Measurements from ENCODE around the gene BORCS6.
A peak's percentile ranks its signal among the peaks of the same experiment; 100 is the strongest.
"Not testable (repeated sequence)": the region's sequence is repeated elsewhere in the genome, so short reads cannot be mapped to it uniquely, and the experiment has no call there.

Gene BORCS6

DNA sequence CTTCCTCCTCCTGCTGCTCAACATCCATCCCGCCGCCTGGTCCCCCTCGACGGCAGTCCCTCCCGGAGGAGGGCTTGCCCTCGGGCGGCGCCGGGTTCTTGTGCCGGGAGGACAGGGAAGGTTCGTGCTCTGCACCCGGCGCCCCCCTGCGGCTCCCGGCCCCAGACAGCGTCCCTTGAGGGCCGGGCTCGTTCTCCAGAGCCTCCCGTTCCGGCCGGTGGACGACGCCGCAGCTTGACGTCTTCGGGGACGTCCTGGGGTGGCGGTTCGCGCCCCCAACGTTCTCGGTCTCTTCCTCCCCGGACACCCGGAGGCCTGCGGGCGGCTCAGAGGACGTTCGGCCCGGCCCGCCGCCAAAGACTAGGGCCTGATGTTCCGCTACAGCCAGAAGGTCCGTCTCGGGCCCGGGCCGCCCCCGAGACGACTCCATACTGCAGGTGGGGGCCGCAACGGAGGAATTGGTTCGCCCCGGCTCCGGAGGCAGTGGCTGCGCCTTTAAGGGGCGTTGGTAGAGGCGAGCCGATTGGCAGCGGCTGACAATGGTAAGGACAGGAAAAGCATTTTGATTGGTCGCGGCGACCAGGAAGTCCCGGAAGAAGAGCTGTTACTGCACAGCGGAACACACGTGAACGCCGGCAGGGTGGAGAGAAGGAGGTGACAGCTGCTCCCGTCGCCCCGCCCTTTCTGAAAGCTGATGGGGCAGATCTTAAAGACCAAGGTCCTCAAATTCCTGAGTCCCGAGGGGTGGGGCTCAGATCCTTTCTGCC, at the start of gene BORCS6:
Gene BORCS6, minus strand, starts transcription at position 470 of the 767 bp plus-strand sequence. Its CDS starts 40 bp downstream, at position 430.
- peak; percentile 99 for DNase-seq (ENCODE audit: low read depth, low spot score)

DNA sequence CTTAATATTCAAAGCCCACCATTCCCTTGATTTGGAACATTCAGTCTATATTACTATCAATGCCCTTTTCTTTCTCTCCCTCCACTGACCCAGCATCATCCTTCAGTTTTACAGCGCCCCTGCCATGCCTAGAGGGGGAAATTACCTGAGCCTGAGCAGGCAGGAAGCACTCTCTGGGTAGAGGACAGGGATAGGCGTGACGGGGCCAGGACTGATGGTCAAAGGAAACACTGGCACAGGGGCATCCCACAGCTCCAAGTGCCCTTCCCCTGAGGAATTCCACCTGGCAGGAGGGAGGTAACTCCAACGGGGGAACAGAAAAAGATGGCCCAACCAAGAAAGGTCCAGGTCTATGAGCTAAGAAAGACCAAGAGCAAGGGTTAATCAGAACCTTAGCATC, 47.9 kb upstream of the BORCS6 start:
- DNase-seq (ENCODE audit: low read depth, low spot score): no peak

DNA sequence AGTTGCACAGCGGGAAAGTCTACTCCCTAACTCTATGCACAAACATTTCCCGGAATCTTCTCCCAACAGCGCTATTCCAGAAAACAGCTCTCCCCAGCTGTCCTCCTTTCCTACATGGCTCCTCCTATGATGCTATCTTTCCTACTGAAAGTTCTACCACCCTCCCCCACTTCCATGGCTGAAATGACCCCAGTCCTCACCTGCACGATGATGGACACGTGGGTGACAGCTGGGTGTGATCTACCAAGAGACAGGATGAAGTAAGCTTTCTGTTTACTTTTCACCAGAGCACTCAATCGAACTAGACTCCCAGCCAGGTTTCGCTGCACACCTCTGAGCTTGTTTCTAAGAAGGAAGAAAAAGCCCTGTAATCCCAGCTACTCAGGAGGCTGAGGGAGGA, 47.2 kb upstream of the BORCS6 start:
- no peak for DNase-seq (ENCODE audit: low read depth, low spot score)

DNA sequence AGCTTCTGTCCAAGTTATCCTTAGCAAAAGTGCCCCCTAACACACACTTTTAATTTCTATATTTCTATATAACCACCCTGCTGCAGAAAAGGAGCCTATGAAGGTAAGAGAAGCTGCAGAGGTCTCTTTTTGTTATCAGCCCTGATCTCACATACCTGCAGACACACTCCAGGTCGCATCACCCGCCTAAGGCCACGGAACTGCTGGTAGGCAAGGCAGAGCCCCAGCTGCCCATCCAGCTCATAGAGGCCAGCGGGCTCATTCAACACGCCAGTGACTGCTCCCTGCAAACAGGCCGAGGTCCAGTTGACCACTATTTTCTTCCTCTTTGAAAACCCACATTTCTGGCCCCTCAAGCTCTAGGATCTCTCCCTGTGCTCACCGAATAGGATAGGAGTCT, 45.7 kb upstream of the BORCS6 start:
- DNase-seq (ENCODE audit: low read depth, low spot score): no peak

DNA sequence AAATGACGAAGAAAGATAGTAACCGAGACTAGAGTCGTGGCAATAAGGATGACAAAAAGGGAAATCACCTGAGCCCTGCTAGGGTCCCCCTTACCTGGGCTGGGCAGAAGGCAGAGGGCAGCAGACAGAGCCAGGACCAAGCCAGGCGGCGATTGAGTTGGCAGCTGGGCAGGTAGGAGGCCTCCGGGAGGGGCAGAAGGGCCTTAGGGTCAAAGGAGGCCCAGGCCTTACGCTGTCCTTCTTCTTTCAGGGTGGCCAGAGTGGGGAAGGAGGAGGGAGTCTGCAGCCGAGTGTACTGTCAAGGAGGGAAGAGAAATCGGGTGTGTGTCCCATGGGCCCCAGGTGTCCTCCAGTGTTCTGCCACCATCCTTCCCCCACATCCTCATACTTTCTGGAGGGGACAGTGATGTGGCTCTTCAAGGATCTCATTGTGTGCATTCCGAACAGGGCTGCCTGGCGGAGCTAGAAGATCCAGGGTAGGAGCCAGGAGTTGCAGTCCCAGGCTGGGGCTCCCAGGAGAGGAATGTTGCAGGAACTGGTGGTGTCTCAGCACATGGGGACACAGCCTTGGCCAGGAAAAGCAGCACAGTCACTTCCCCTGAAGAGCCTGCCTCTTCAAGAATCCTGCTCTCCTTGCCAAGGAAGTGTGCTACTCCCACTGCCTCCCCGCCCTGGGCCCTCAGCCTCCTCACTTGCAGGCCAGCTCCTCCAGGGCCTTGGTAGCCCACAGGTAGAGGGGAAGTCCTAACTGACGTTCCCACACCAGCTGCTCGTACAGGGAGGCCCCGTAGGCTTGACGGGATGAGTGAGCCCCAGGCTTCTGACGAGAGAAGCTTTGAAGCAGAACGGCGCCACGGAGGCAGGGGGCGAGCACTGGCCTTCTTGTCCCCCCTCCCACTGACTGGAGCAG, 44.6 kb upstream of the BORCS6 start:
- no peak for DNase-seq (ENCODE audit: low read depth, low spot score)

DNA sequence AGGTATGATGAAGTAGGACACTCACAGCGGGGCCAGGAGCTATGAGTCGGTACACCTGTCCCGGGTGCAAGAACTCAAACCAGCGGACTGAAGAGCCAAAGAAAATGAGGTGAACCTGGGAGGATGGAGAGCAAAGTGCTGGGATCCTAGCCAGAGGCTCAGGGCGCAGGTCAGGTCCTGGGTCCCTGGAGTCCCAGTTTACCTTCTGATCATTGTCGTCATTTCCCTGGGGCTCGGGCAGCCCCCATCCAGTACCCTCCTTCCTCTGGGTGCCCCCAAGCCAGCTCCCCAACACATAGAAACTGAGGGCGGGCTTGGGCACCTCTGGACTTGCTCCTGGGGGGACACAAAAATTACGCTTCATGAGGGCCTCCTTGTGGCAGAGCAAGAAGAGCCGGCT, 41.7 kb upstream of the BORCS6 start:
- DNase-seq (ENCODE audit: low read depth, low spot score): no peak

DNA sequence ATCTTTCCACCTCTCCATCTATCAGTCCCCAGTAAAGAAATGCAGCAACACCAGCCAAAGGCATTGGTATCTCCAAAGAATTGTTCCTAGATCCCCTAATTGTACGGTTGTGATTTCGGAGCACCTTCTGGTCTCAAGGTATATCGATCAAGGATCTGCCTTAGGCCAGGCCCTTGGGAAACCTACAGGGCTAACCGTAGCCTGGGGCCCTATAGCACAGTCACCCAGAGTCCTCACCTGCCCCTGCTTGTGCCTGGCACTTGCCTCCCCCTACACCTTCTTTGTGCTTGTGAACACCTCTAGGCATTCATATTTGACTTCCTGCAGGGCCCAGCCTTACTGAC, 37.2 kb upstream of the BORCS6 start:
- no peak for DNase-seq (ENCODE audit: low read depth, low spot score)

DNA sequence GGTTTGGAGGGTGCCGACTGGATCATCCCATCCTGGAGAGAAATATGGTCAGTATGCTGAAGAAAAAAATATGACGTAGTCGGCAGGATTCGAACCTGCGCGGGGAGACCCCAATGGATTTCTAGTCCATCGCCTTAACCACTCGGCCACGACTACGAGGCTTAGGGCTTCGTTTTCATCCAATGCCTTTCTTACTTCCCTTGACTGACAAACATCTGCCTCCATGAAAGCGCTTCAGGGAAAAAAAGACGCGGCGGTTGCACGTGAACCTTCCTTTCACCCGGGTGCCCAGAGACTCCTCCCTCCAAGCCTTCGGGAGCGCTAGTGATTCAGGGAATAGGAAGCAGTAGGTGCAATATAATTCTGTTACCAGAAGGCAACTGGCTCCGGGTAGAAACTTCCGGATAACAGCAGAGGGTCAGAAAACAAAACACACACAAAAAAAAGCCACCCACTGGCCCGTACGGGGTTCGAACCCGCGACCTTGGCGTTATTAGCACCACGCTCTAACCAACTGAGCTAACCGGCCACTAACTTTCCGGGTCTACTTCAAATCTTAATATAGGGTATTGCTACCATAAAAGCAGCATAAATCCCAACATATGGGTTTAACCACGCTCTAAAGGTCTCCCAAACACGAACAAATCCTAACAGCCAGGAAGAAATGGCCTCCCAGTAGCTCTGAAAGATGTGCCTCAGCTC, 36.7 kb upstream of the BORCS6 start:
- peak; percentile 91 for DNase-seq (ENCODE audit: low read depth, low spot score)

DNA sequence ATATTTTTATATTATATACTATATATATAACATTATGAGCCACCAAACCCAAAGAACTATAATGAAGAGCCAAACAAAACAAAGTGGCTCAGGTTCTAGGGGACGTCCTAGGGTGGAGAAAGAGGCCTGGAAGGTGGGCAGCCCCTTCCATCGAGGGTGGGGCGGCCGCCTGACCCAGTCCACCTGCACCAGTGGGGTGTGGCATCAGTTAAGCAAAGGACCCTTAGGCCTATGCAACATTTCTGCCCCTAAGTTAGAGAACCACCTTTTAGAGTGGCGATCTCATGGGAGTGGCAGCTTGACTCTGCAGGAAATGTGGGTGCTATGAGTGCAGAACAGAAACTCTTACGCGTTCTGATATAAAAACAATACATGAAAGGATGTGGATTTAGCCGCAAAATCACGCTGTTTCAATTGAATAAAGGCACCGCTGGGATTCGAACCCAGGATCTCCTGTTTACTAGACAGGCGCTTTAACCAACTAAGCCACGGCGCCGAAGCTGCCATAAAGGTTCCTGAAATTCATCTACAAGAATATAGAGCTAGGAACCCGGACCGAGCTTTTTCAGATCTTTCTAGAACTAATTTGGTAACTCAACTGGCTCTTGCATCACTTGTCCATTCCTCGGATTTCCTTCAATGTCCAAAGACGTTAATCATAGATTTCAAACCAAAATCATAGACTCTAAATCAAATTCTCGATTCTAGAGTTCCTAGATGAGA, 36.0 kb upstream of the BORCS6 start:
- DNase-seq (ENCODE audit: low read depth, low spot score): peak; percentile 73

DNA sequence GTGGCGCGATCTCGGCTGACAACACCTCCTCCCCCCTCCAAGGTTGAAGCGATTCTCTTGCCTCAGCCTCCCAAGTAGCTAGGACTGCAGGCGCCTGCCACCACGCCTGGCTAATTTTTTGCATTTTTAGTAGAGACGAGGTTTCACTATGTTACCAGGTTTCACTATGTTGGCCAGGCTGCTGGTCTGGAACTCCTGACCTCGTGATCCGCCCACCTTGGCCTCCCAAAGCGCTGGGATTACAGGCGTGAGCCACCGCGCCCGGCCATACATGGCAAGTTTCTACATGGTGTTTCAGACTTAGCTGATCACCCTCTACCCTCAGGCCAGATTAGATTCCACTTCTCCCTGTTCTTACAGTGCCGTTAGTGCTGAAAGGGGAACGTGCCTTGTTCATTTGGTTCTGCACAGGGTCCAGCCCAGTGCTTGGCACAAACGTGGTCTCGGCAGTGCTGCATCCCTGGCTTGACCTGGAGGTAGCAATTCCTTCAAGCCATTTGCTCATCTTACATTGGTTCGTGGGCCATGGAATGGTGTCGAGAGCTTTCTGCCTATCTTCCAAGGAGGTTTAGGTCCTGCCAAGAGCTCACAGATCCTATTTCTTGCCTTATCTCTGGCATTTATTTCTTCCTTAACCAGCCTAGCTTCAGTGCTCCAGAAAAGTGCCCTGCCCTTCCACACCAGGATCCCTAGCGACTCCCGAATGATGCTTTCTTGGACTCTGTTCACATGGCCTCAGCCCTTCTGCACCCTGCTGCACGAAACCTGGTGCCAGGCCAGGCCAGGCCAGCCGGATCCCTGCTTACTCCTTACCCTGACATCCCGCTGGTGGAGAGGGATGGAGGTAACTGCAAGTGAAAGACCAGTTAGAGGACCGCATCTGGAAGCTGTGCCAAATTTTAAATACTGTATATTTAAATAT, 35.2 kb upstream of the BORCS6 start:
- no peak for DNase-seq (ENCODE audit: low read depth, low spot score)

DNA sequence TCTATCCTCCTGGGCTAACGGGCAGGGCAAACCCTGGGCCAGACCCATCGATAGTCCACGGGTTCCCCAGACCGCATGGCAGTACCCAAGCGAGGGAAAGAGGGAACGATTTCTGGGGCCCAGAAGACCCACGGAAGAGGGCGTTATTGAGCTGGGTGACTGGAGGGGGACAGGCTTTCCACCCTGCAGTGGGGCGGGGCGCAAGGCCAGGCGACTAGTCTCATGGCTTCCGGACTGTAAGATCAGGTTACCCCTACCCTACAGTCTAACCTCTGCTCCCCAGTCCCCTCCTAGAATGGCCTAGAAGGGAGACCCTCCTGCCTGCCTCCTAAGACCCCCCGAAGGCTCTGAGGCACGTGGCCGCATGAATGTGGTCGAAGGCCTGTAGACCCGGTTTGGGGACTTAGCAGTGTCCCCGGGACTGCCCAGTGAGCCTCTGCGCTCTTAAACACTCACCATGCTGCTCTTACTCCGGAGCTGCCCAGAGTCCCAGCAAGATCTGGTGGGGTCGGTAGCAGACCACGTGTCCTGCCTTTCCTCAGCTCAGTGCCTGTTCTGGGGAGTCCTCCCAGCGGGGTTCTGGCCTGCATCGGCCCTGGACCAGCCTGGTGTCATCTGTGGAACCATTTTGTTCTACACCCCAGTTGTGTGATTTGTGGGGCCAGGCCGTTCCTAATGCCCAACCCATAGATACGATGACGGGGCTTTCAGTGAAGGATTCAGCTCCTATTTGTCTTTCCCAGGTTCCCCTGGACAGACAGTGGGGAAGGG, 33.6 kb upstream of the BORCS6 start:
- DNase-seq (ENCODE audit: low read depth, low spot score): peak; percentile 68

DNA sequence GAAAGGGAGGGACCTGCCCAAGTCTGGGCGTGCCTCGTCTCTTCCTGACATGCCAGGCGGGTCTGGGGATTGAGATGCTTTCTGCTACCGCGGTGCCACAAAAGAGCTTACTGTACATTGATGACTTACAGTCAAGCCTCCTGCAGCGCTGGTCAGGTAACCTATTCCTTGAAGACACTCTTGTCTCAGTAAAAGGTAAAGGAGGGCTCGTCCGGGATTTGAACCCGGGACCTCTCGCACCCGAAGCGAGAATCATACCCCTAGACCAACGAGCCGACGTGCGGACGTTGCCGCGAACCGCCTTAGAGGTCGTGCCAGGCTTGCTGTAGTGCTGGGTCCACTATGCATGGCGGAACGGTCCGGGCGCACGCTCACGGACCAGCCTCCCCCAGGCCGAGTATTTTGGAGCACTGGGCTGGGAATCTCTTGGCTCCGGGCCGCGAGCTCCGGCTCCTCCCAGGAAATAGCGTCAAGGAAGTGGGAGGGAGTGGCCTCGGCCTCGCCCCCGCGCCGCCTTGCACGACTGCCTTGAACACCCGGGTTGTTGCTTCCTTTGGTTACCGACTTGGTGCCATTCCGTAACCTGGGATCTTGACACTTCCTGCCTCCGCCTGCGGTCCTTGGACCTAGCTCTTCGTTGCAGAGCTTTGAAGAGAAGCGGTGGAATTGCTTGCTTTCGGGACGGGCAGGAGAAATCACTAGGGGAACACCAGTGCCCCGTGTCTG, 32.8 kb upstream of the BORCS6 start:
- peak; percentile 97 for DNase-seq (ENCODE audit: low read depth, low spot score)

DNA sequence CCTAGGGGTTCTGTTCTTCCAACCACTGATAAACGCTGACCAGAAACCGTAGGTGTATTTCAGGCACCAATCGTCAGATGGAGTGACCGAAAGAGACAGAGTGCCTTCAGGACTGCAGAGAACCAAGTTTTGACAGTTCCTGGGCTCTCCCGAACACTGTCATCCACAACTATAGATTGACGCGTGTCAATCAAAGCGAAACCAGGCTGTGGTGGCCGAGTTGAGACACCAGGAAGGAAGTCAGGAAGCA, 32.3 kb upstream of the BORCS6 start:
- DNase-seq (ENCODE audit: low read depth, low spot score): no peak

DNA sequence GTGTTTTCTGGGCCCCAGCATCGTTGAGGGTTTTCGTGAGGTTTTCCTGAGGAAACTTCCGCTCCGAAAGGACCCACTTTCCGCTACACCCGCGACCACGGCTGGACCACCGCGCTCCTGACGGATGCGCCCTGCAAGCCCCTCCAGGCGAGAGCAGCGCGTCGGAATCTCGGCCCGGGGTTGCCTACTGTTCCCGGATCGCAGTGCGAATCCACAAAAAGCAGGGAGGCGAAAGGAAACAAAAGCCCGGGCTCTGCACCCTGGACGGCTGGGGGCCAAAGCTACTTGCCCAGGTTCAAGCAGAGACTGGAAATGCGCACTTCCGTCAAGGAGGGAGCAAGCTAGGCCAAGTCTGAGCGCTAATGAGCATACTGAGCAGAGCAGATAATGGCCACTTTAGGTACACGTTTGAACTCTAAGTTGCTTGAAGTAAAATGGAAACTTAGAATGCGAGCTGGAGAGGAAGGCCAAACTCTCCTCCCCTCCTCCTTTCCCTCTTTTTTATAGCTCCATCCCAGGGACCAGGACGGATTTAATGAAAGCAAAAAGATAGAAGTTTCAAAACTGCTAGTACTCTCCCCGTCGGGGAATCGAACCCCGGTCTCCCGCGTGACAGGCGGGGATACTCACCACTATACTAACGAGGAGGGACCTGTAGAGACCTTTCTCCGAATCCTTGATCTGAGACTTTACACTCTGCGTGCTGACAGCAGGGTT, 31.8 kb upstream of the BORCS6 start:
- peak; percentile 92 for DNase-seq (ENCODE audit: low read depth, low spot score)

DNA sequence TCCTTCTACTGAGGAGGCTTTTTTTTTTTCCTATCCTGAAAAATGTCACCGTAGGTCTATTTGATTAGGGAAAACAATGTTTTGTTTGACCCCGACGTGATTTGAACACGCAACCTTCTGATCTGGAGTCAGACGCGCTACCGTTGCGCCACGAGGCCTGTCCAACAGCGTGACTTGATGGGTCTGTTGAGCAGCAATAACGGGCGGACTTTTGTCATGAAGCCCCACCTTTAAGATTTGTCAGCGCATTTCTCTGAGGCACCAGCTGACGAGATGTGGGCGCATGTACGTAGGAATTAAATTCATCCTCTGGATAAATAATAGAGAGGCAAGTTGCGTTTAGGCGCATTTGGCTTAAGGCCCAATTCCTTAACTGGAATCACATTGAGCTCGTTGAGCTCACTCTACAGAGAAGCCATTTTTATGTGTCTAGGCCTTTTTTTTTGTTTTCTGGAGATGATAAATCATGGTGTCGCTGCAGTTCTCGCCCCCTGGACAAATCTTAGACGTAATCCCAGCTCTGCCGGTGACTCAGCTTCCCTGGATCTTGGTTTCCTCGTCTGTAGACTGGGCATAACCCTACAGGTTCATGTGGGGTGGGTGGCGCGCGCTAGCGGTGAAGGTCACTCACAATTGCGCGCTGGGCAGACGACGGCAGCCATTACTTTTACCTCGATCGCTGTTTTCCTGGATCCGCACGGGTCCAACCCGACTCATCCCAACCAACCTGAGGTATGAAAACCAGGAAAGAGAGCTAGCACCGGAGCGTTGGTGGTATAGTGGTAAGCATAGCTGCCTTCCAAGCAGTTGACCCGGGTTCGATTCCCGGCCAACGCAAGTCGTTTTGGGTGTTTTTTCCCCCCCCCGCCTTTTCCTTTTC, 31.0 kb upstream of the BORCS6 start:
- DNase-seq (ENCODE audit: low read depth, low spot score): peak; percentile 94

DNA sequence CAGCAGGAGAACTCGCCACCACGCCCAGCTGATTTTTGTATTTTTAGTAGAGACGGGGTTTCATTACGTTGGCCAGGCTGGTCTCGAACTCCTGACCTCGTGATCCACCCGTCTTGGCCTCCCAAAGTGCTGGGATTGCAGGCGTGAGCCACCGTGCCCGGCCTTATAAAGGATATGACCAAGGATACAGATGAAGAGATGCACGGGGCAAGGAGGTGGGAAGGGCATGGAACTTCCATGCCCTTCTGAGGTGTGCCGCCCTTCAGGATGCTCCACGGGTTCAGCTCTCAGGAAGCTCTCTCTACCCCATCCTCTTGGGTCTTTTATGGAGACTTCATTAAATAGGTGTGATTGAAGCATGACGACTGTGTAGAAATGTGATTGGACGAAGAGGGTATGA, 24.0 kb upstream of the BORCS6 start:
- not testable (repeated sequence) for DNase-seq (ENCODE audit: low read depth, low spot score)

DNA sequence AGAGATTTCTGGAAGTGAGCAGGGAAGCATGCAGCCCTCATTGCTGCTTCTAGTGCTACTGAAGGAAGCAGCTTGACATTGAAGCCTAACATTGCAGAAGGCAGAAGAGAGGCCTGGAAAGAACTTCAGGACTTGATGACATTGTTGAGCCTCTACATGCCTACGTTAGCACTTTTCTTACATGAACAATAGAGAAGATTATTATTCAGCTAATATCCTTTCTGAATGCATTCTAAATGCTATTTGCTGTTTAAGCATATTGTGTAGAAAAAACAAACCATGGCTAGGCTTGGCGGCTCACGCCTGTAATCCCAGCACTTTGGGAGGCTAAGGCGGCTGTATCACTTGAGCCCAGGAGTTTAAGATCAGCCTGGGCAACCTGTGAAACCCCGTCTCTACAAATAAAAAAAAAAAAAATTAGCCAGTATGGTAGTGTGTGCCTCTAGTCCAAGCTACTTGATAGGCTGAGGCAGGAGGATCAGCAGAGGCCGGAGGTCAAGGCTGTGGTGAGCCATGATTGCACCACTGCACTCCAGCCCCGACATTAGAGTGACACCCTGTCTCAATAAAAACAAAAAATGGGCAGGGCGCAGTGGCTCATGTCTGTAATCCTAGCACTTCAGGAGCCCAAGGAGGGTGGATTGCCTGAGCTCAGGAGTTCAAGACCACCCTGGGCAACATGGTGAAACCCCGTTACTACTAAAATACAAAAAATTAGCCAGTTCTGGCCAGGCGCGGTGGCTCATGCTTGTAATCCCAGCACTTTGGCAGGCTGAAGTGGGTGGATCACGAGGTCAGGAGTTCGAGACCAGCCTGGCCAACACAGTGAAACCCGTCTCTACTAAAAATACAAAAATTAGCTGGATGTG, 22.6 kb upstream of the BORCS6 start:
- no peak for DNase-seq (ENCODE audit: low read depth, low spot score)

Measured in astrocyte of the hippocampus (primary cell).